HepG2 (cell line): ENCODE results near the gene GANC. TPM values are rescaled to one million over a fixed set of nuclear protein-coding genes. Genes with fewer than 3 reads are reported as not detected.

Experiments used
- BRD4 ChIP-seq: sonication (generic); formaldehyde crosslinking; IDR thresholded peaks from 2 replicates; pipeline ENCODE4 v1.4.0; 2020; ENCODE audit warnings: missing genetic modification reagents
- FOXK1 ChIP-seq: sonication (generic); formaldehyde crosslinking; IDR thresholded peaks from 2 replicates; pipeline ENCODE4 v1.4.0; 2020; ENCODE audit warnings: low read depth, missing genetic modification reagents, borderline replicate concordance
- HHEX ChIP-seq: IDR thresholded peaks from 2 replicates; pipeline ENCODE4 v1.6.1; 2016; ENCODE audit warnings: control low read depth
- HNRNPL ChIP-seq: fragments of 200-400 bp; formaldehyde crosslinking; IDR thresholded peaks from 2 replicates; pipeline ENCODE4 v1.6.1; 2017; ENCODE audit warnings: mild to moderate bottlenecking, low read depth, low read length
- MYC ChIP-seq: sonication (generic); formaldehyde crosslinking; IDR thresholded peaks from 2 replicates; pipeline ENCODE4 v1.9.0; 2021; ENCODE audit warnings: missing genetic modification reagents, borderline replicate concordance
- RXRB ChIP-seq: IDR thresholded peaks from 2 replicates; pipeline ENCODE4 v1.6.1; 2016; ENCODE audit warnings: borderline replicate concordance, missing genetic modification reagents, missing compliant biosample characterization
- SRSF1 ChIP-seq: fragments of 200-400 bp; formaldehyde crosslinking; optimal IDR thresholded peaks from 2 replicates; pipeline ENCODE3; 2017; ENCODE audit warnings: mild to moderate bottlenecking, low read depth, low read length, moderate library complexity
- ZNF224 ChIP-seq: sonication (generic); formaldehyde crosslinking; IDR thresholded peaks from 2 replicates; pipeline ENCODE4 v1.5.0; 2020; ENCODE audit warnings: mild to moderate bottlenecking, missing genetic modification reagents
- ZNF251 ChIP-seq: sonication (generic); formaldehyde crosslinking; IDR thresholded peaks from 2 replicates; pipeline ENCODE4 v1.9.0; 2021; ENCODE audit warnings: mild to moderate bottlenecking, missing genetic modification reagents
- ZNF430 ChIP-seq: sonication (generic); formaldehyde crosslinking; IDR thresholded peaks from 2 replicates; pipeline ENCODE4 v1.9.0; 2021; ENCODE audit warnings: mild to moderate bottlenecking, missing genetic modification reagents
- ZNF660 ChIP-seq: sonication (generic); formaldehyde crosslinking; IDR thresholded peaks from 2 replicates; pipeline ENCODE4 v1.5.1; 2020; ENCODE audit warnings: mild to moderate bottlenecking, low read depth, missing genetic modification reagents, borderline replicate concordance
- ZNF776 ChIP-seq: sonication (generic); formaldehyde crosslinking; IDR thresholded peaks from 2 replicates; pipeline ENCODE4 v1.4.0; 2020; ENCODE audit warnings: mild to moderate bottlenecking, missing genetic modification reagents
- polyA plus RNA-seq, 8 experiments: library from polyadenylated mRNA; depleted of rRNA in 3 of 8; stranded (reverse) in 7 of 8; unstranded in 1 of 8; fragments of >200 nt; fragmentation: Illumina TruSeq in 4 of 8; extraction: Trizol in 4 of 8; gene quantifications; 2 replicates each; pipeline versions ENCODE4 v1.2.1 to v1.2.3, GENCODE V29; 2011 to 2016; ENCODE audit warnings: low read depth in 4 of 8, missing spikeins in 1 of 8, mixed read lengths in 1 of 8; ENCODE audit not compliant: insufficient read depth in 1 of 8
- total RNA-seq, 5 experiments: library from RNA; depleted of rRNA; stranded (reverse); fragments of >200 nt; fragmentation: Illumina TruSeq; extraction: Trizol; gene quantifications; 2 replicates each; pipeline ENCODE4 v1.2.3, GENCODE V29; 2016; ENCODE audit warnings: low read depth in 1 of 5
- TF ChIP-seq, protein P1 (sequence below): IDR thresholded peaks from 2 replicates; pipeline ENCODE4 v1.6.1; 2016; ENCODE audit warnings: low read depth
- TF ChIP-seq, protein P2 (sequence below): sonication (generic); formaldehyde crosslinking; conservative IDR thresholded peaks from 2 replicates; pipeline ENCODE4 v1.4.0; 2020; ENCODE audit warnings: mild to moderate bottlenecking, missing genetic modification reagents, moderate library complexity
- TF ChIP-seq, protein P3 (sequence below): IDR thresholded peaks from 2 replicates; pipeline ENCODE4 v1.6.1; 2018; ENCODE audit warnings: missing genetic modification reagents, mild to moderate bottlenecking, missing compliant biosample characterization
- TF ChIP-seq, protein P4 (sequence below): sonication (generic); formaldehyde crosslinking; IDR thresholded peaks from 2 replicates; pipeline ENCODE4 v1.4.0; 2020; ENCODE audit warnings: missing genetic modification reagents, borderline replicate concordance
- TF ChIP-seq, protein P5 (sequence below): sonication (generic); formaldehyde crosslinking; IDR thresholded peaks from 2 replicates; pipeline ENCODE4 v1.8.1; 2023; ENCODE audit warnings: mild to moderate bottlenecking, missing genetic modification reagents
- TF ChIP-seq, protein P6 (sequence below): sonication (generic); formaldehyde crosslinking; IDR thresholded peaks from 2 replicates; pipeline ENCODE4 v1.4.0; 2020; ENCODE audit warnings: missing genetic modification reagents, low read depth, mild to moderate bottlenecking, borderline replicate concordance

The GANC gene
- total and polyA plus RNA-seq, 2 of the 13 experiments (the other 11 are each of a cell fraction or from before 2014, with no cell fraction given) = 17.0 to 21.0 TPM

DNA sequence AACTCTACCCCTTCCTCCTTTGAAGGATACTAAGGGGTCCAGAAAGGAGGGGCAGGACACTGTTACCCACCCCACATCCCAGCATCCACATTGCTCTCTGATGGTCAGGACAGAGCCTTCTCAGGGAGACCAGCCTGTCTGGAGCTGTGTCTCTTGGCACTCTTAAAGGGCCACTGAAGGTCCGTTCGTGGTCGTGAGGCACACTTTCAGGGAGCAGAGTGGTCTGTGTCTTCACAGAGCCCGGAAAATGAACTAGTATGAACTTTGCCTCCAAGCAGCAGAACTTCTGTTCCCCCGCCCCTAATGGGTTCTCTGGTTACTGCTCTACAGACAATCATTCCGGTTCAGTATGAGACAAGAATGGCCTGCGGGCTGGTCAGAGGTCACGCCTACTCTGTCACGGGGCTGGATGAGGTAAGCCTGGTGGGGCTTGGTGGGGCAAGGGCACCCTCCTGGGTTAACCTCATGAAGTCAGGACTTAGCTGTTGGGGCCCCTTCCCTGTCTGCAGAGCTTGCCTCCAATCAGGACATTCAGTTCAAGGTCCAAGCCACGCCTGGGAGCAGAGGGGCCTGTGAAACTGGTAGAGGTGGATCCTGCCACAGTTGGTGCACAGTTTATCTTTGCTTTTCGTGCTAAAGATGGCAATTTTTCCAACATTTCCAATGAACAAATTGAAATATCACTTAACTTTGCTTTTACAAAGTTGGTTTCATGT, 119.5 kb downstream of the GANC start (continued):
- no peak for TF ChIP-seq ZNF251 (CRISPR knock-in tag)
- TF ChIP-seq MYC (CRISPR knock-in tag) = peak; percentile 60; the same call in 1 of the 2 replicates
- TF ChIP-seq, protein P1, sequence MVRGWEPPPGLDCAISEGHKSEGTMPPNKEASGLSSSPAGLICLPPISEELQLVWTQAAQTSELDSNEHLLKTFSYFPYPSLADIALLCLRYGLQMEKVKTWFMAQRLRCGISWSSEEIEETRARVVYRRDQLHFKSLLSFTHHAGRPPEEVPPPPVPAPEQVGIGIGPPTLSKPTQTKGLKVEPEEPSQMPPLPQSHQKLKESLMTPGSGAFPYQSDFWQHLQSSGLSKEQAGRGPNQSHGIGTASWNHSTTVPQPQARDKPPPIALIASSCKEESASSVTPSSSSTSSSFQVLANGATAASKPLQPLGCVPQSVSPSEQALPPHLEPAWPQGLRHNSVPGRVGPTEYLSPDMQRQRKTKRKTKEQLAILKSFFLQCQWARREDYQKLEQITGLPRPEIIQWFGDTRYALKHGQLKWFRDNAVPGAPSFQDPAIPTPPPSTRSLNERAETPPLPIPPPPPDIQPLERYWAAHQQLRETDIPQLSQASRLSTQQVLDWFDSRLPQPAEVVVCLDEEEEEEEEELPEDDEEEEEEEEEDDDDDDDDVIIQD (CRISPR knock-in tag) = peak; percentile 27; the same call in 1 of the 2 replicates
- peak; percentile 82; the same call in 1 of the 2 replicates for TF ChIP-seq FOXK1 (CRISPR knock-in tag)
- 0 out of 2 replicates have a peak, but pooled peaks have one; percentile 72 for TF ChIP-seq HNRNPL
- TF ChIP-seq RXRB (CRISPR knock-in tag) = peak; percentile 88
- TF ChIP-seq HHEX (CRISPR knock-in tag) = 0 out of 2 replicates have a peak, but pooled peaks have one; percentile 8
- TF ChIP-seq, protein P2, sequence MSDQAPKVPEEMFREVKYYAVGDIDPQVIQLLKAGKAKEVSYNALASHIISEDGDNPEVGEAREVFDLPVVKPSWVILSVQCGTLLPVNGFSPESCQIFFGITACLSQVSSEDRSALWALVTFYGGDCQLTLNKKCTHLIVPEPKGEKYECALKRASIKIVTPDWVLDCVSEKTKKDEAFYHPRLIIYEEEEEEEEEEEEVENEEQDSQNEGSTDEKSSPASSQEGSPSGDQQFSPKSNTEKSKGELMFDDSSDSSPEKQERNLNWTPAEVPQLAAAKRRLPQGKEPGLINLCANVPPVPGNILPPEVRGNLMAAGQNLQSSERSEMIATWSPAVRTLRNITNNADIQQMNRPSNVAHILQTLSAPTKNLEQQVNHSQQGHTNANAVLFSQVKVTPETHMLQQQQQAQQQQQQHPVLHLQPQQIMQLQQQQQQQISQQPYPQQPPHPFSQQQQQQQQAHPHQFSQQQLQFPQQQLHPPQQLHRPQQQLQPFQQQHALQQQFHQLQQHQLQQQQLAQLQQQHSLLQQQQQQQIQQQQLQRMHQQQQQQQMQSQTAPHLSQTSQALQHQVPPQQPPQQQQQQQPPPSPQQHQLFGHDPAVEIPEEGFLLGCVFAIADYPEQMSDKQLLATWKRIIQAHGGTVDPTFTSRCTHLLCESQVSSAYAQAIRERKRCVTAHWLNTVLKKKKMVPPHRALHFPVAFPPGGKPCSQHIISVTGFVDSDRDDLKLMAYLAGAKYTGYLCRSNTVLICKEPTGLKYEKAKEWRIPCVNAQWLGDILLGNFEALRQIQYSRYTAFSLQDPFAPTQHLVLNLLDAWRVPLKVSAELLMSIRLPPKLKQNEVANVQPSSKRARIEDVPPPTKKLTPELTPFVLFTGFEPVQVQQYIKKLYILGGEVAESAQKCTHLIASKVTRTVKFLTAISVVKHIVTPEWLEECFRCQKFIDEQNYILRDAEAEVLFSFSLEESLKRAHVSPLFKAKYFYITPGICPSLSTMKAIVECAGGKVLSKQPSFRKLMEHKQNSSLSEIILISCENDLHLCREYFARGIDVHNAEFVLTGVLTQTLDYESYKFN (CRISPR knock-in tag) = peak; percentile 99
- TF ChIP-seq ZNF776 (CRISPR knock-in tag) = no peak
- TF ChIP-seq ZNF224 = 0 out of 2 replicates have a peak, but pooled peaks have one; percentile 71
- TF ChIP-seq, protein P3, sequence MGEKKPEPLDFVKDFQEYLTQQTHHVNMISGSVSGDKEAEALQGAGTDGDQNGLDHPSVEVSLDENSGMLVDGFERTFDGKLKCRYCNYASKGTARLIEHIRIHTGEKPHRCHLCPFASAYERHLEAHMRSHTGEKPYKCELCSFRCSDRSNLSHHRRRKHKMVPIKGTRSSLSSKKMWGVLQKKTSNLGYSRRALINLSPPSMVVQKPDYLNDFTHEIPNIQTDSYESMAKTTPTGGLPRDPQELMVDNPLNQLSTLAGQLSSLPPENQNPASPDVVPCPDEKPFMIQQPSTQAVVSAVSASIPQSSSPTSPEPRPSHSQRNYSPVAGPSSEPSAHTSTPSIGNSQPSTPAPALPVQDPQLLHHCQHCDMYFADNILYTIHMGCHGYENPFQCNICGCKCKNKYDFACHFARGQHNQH (CRISPR knock-in tag) = peak; percentile 70; the same call in 1 of the 2 replicates
- TF ChIP-seq, protein P4, sequence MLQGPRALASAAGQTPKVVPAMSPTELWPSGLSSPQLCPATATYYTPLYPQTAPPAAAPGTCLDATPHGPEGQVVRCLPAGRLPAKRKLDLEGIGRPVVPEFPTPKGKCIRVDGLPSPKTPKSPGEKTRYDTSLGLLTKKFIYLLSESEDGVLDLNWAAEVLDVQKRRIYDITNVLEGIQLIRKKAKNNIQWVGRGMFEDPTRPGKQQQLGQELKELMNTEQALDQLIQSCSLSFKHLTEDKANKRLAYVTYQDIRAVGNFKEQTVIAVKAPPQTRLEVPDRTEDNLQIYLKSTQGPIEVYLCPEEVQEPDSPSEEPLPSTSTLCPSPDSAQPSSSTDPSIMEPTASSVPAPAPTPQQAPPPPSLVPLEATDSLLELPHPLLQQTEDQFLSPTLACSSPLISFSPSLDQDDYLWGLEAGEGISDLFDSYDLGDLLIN (CRISPR knock-in tag) = no peak
- TF ChIP-seq ZNF430 = peak; percentile 73; the same call in 1 of the 2 replicates
- TF ChIP-seq BRD4 (CRISPR knock-in tag) = peak; percentile 10; the same call in 1 of the 2 replicates
- TF ChIP-seq, protein P5, sequence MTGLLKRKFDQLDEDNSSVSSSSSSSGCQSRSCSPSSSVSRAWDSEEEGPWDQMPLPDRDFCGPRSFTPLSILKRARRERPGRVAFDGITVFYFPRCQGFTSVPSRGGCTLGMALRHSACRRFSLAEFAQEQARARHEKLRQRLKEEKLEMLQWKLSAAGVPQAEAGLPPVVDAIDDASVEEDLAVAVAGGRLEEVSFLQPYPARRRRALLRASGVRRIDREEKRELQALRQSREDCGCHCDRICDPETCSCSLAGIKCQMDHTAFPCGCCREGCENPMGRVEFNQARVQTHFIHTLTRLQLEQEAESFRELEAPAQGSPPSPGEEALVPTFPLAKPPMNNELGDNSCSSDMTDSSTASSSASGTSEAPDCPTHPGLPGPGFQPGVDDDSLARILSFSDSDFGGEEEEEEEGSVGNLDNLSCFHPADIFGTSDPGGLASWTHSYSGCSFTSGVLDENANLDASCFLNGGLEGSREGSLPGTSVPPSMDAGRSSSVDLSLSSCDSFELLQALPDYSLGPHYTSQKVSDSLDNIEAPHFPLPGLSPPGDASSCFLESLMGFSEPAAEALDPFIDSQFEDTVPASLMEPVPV (CRISPR knock-in tag) = peak; percentile 37; the same call in 1 of the 2 replicates
- no peak for TF ChIP-seq ZNF660 (CRISPR knock-in tag)
- TF ChIP-seq, protein P6, sequence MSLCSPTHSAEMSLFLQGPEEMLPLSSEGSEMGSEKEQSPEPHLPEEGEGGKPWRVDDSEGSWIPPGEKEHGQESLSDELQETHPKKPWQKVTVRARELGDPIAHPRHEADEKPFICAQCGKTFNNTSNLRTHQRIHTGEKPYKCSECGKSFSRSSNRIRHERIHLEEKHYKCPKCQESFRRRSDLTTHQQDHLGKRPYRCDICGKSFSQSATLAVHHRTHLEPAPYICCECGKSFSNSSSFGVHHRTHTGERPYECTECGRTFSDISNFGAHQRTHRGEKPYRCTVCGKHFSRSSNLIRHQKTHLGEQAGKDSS (CRISPR knock-in tag) = peak; percentile 66; the same call in 1 of the 2 replicates
- peak; percentile 30 for TF ChIP-seq SRSF1
